ENCODE results near the gene CANT1.
"Not testable (repeated sequence)": the region's sequence is repeated elsewhere in the genome, so short reads cannot be mapped to it uniquely, and the experiment has no call there.

The CANT1 gene

GRCh38 chr17:78956254-78956653 lies 53.3 kb downstream of the CANT1 start:
- DNase-seq, result no peak

GRCh38 chr17:78954684-78955083 lies 54.9 kb downstream of the CANT1 start:
- DNase-seq, result no peak

- no peak for DNase-seq
Measured at GRCh38 chr17:78953356-78954350, 55.9 kb downstream of the CANT1 start.

GRCh38 chr17:78952706-78953105 lies 56.9 kb downstream of the CANT1 start:
- no peak for DNase-seq

GRCh38 chr17:78951967-78952551 lies 57.5 kb downstream of the CANT1 start:
- DNase-seq, result no peak

GRCh38 chr17:78950870-78951269 lies 58.7 kb downstream of the CANT1 start:
- no peak for DNase-seq

GRCh38 chr17:78947235-78948149 lies 62.1 kb downstream of the CANT1 start:
- DNase-seq, result no peak

GRCh38 chr17:78946631-78947030 lies 62.9 kb downstream of the CANT1 start:
- DNase-seq, result peak; percentile 3

- DNase-seq, result no peak
Measured at GRCh38 chr17:78946131-78946530, 63.4 kb downstream of the CANT1 start.

GRCh38 chr17:78945455-78945854 lies 64.1 kb downstream of the CANT1 start:
- not testable (repeated sequence) for DNase-seq

- DNase-seq, result no peak
Measured at GRCh38 chr17:78944956-78945355, 64.6 kb downstream of the CANT1 start.

- DNase-seq, result no peak
Measured at GRCh38 chr17:78944026-78944425, 65.5 kb downstream of the CANT1 start.

Measured in CD4-positive, alpha-beta T cell treated with Interferon gamma for 1 hour (primary cell).